Measurements from ENCODE around the gene BNIPL. TPM values are rescaled to one million over a fixed set of nuclear protein-coding genes. Genes with fewer than 3 reads are reported as not detected.

The BNIPL gene
- total RNA-seq, 2 experiments from 2014 or later = 0.30 to 0.42 TPM

DNA sequence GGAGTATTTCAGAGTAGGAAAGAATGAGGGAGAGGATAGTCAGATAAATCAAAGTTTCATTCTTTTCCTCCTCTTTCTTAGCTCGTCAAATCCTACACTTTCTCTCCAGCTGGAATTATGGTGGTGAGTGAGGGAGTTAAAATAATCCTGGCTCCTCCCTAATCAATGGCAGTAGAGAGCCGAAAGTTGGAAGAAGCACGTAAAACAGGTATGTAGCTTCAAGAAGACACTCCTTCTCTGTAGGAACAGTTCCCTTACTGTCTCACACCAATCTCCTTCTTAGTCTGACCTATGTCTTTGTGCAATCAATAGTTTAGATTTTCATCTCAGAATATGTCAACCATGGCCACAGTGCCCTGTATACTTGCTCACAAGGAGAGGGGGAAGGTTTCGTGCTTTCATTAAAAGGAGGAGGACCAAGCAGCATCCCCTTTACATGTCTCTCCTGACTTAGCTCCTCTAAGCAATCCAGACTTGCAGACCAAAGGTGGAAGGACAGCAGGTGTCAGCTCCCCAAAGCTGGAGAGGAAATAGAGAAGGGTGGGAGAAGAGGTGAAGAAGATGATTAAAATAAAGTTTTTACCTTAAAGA, 30.6 kb upstream of the BNIPL start:
- peak overlapping the region; percentile 93 for H3K4me3 Mint-ChIP-seq
- ChIA-PET CTCF (interaction anchor here (0.8 to 4.1 kb wide), 11 partner anchors 10 to 241 kb away, joined by 3 to 29 read pairs (median 4); partner anchors contain the start of genes C1orf56 and GABPB2), POLR2A (interaction anchor here (0.6 to 3.7 kb wide), 19 partner anchors 9 to 635 kb away, joined by 3 to 18 read pairs (median 4); partner anchors contain the start of genes C1orf56, CDC42SE1, CERS2 and CTSK)
- Histone ChIP-seq H3K27me3 (ENCODE audit: control insufficient read depth in 1 of 2, insufficient read depth in 2 of 2, low read length in 2 of 2) (no peaks in the 10 kb centered on the region), H3K27ac (ENCODE audit: low read depth in 1 of 2, low read length in 2 of 2) (peak overlapping the region; percentile 87 to 98), H3K36me3 (ENCODE audit: insufficient read depth, low read length) (peaks cover 20% of the 10 kb centered on the region), H3K4me3 (ENCODE audit: low read length) (peak overlapping the region; percentile 67), H3K9me3 (ENCODE audit: control insufficient read depth in 1 of 2, insufficient read depth in 1 of 2, low read length in 2 of 2) (no peaks in the 10 kb centered on the region), H3K4me1 (ENCODE audit: insufficient read depth, low read length) (peaks cover 94% of the 10 kb centered on the region)
- no peaks in the 10 kb centered on the region for H3K27me3 Mint-ChIP-seq
- ATAC-seq (ENCODE audit: poor library complexity) (no peak), DNase-seq (peak in 1 of 14 experiments; percentile 27)
- H3K27ac Mint-ChIP-seq = peak overlapping the region; percentile 98
- peaks cover 89% of the 10 kb centered on the region for H3K4me1 Mint-ChIP-seq (ENCODE audit: low read depth)
- H3K9me3 Mint-ChIP-seq = no peaks in the 10 kb centered on the region
- H3K36me3 Mint-ChIP-seq (ENCODE audit: low read depth) = peaks cover 53% of the 10 kb centered on the region
- no peak for TF ChIP-seq CTCF (IDR thresholded peaks at IDR 0.05)
- intact Hi-C loops (cut with DNase I, micrococcal nuclease) = loop anchor here (5.0 kb wide), 3 partner anchors 129 to 644 kb away; partner anchors contain the start of genes ARNT (in 1 of the 2), RPRD2 (in 1 of the 2) and TNFAIP8L2 (in 1 of the 2)

GRCh38 chr1:151006327-151007052, 29.9 kb upstream of the BNIPL start, which contains the start of gene MINDY1:
MINDY1 (minus strand) TSS chr1:151006902; CDS start chr1:151002617, 4,285 bp downstream.
- intact Hi-C loops (cut with DNase I, micrococcal nuclease) = loop anchor here (5.0 kb wide), 3 partner anchors 129 to 644 kb away; partner anchors contain the start of genes ARNT (in 1 of the 2), RPRD2 (in 1 of the 2) and TNFAIP8L2 (in 1 of the 2)
- Histone ChIP-seq H3K4me1 (ENCODE audit: insufficient read depth, low read length) (peaks cover 91% of the 10 kb centered on the region), H3K36me3 (ENCODE audit: insufficient read depth, low read length) (peaks cover 13% of the 10 kb centered on the region), H3K27me3 (ENCODE audit: control insufficient read depth in 1 of 2, insufficient read depth in 2 of 2, low read length in 2 of 2) (no peaks in the 10 kb centered on the region), H3K9me3 (ENCODE audit: control insufficient read depth in 1 of 2, insufficient read depth in 1 of 2, low read length in 2 of 2) (no peaks in the 10 kb centered on the region), H3K27ac (ENCODE audit: low read depth in 1 of 2, low read length in 2 of 2) (peak within 1 kb of the TSS; percentile 87 to 98), H3K4me3 (ENCODE audit: low read length) (peak within 1 kb of the TSS; percentile 82)
- no peak for TF ChIP-seq CTCF (IDR thresholded peaks at IDR 0.05)
- Mint-ChIP-seq H3K4me3 (peak within 1 kb of the TSS; percentile 93), H3K36me3 (ENCODE audit: low read depth) (peaks cover 50% of the 10 kb centered on the region), H3K4me1 (ENCODE audit: low read depth) (peaks cover 89% of the 10 kb centered on the region), H3K27me3 (no peaks in the 10 kb centered on the region), H3K9me3 (no peaks in the 10 kb centered on the region), H3K27ac (peak within 1 kb of the TSS; percentile 98)
- ChIA-PET POLR2A (interaction anchor here (0.6 to 3.7 kb wide), 19 partner anchors 10 to 635 kb away, joined by 3 to 18 read pairs (median 4); partner anchors contain the start of genes C1orf56, CDC42SE1, CERS2 and CTSK), CTCF (interaction anchor here (0.5 to 4.1 kb wide), 11 partner anchors 11 to 242 kb away, joined by 3 to 29 read pairs (median 4); partner anchors contain the start of genes C1orf56 and GABPB2)
- DNase-seq (peak in 6 of 14 experiments; percentile 10 to 69 (median 35)), ATAC-seq (ENCODE audit: poor library complexity) (peak; percentile 12)

GRCh38 chr1:151007853-151008243, 28.5 kb upstream of the BNIPL start:
- Mint-ChIP-seq H3K36me3 (ENCODE audit: low read depth) (peaks cover 45% of the 10 kb centered on the region), H3K27me3 (no peaks in the 10 kb centered on the region), H3K4me3 (peak overlapping the region; percentile 93), H3K4me1 (ENCODE audit: low read depth) (peaks cover 86% of the 10 kb centered on the region), H3K27ac (peak overlapping the region; percentile 98), H3K9me3 (no peaks in the 10 kb centered on the region)
- ATAC-seq (ENCODE audit: poor library complexity) (no peak), DNase-seq (no peak)
- CTCF ChIA-PET = interaction anchor here (4.1 kb wide), 1 partner anchor 12 kb away, joined by 29 read pairs; no protein-coding TSS in a partner anchor
- TF ChIP-seq CTCF (IDR thresholded peaks at IDR 0.05) = no peak
- Histone ChIP-seq H3K9me3 (ENCODE audit: control insufficient read depth in 1 of 2, insufficient read depth in 1 of 2, low read length in 2 of 2) (no peaks in the 10 kb centered on the region), H3K36me3 (ENCODE audit: insufficient read depth, low read length) (peaks cover 7% of the 10 kb centered on the region), H3K27me3 (ENCODE audit: control insufficient read depth in 1 of 2, insufficient read depth in 2 of 2, low read length in 2 of 2) (no peaks in the 10 kb centered on the region), H3K27ac (ENCODE audit: low read depth in 1 of 2, low read length in 2 of 2) (peak overlapping the region; percentile 87 to 98), H3K4me3 (ENCODE audit: low read length) (peak overlapping the region; percentile 82), H3K4me1 (ENCODE audit: insufficient read depth, low read length) (peaks cover 84% of the 10 kb centered on the region)
- intact Hi-C loops (cut with DNase I, micrococcal nuclease) = loop anchor here (1.0 to 5.0 kb wide), 5 partner anchors 29 to 646 kb away; partner anchors contain the start of genes ARNT (in 1 of the 2), RPRD2 (in 1 of the 2) and TNFAIP8L2 (in 1 of the 2)
- POLR2A ChIA-PET = interaction anchor here (1.0 to 3.7 kb wide), 6 partner anchors 17 to 63 kb away, joined by 3 to 18 read pairs (median 4); partner anchors contain the start of genes C1orf56, CDC42SE1 and GABPB2

Data from CD4-positive, alpha-beta T cell (primary cell).